Measurements from ENCODE around the gene SFTA2.

Gene SFTA2

GRCh38 chr6:30891816-30892538 is 40.0 kb downstream of the SFTA2 start:
- Histone ChIP-seq H3K36me3 (ENCODE audit: control insufficient read depth, insufficient read depth, low read length) (peaks cover 15% of the 10 kb centered on the region), H3K4me3 (replicated peaks; ENCODE audit: low read depth, low read length) (no peak overlapping the region), H3K27me3 (replicated peaks; ENCODE audit: control insufficient read depth, insufficient read depth, low read length) (no peaks in the 10 kb centered on the region)
- DNase-seq (ENCODE audit: extremely low read depth, insufficient read length), result no peak
- TF ChIP-seq CTCF (IDR thresholded peaks at IDR 0.05; ENCODE audit: insufficient read depth, low read length, poor library complexity, severe bottlenecking), result no peak

DNA sequence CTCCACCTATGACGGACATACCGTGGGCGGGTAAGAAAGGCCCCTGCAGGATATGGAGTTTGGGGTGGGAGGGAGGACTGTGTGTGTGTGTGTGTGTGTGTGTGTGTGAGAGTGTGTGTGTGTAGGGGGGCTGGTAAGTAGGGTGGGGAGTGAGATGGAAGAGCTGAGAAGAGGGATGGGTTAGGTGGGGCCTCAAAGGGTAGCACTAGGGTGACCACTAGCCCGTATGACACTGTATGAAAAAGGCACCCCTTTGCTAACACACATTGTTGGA is 40.6 kb downstream of the SFTA2 start:
- Histone ChIP-seq H3K27me3 (replicated peaks; ENCODE audit: control insufficient read depth, insufficient read depth, low read length) (no peaks in the 10 kb centered on the region), H3K4me3 (replicated peaks; ENCODE audit: low read depth, low read length) (no peak overlapping the region), H3K36me3 (ENCODE audit: control insufficient read depth, insufficient read depth, low read length) (peaks cover 15% of the 10 kb centered on the region)
- no peak for DNase-seq (ENCODE audit: extremely low read depth, insufficient read length)
- TF ChIP-seq CTCF (IDR thresholded peaks at IDR 0.05; ENCODE audit: insufficient read depth, low read length, poor library complexity, severe bottlenecking), result no peak

- Histone ChIP-seq H3K27me3 (replicated peaks; ENCODE audit: control insufficient read depth, insufficient read depth, low read length) (no peaks in the 10 kb centered on the region), H3K4me3 (replicated peaks; ENCODE audit: low read depth, low read length) (no peak overlapping the region), H3K36me3 (ENCODE audit: control insufficient read depth, insufficient read depth, low read length) (peaks cover 15% of the 10 kb centered on the region)
- TF ChIP-seq CTCF (IDR thresholded peaks at IDR 0.05; ENCODE audit: insufficient read depth, low read length, poor library complexity, severe bottlenecking), result no peak
- no peak for DNase-seq (ENCODE audit: extremely low read depth, insufficient read length)
Measured at GRCh38 chr6:30890646-30891449, 41.1 kb downstream of the SFTA2 start.

DNA sequence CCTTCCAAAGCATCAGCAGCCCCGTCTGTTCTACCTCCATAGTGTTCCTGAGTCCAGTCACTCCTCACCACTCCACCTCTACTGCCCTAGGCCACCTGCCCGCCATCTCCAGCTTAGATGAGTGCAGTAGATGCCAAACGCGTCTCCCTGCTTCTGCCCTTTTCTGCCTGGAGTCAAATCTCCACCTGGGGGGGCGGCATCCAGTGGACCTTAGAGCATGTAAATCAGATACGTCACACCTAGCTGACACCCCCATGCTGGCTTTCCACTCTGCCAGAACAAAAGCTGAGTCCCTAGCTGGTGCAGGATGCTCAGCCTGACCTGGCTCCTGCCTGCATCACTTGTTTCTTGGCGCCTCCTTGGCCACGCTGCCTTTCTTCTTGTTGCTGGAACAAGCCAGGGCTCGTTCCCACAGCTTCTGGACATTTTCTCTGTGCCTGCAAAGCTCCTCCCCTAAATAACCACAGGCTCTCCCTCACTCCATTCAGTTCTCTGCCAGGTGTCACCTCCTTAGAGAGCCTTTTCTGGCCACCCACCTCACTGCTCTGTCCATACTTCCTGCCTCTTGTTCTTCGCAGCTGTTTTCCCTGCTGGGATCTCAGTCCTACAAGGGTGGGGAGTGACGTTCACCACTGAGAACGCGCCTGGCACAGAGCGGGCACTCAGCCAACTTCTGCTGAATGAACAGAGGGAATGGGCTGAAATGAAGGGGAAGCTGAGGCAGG is 41.9 kb downstream of the SFTA2 start:
- H3K4me3 ChIP-seq (replicated peaks; ENCODE audit: low read depth, low read length), result no peak overlapping the region
- H3K36me3 ChIP-seq (ENCODE audit: control insufficient read depth, insufficient read depth, low read length), result peaks cover 15% of the 10 kb centered on the region
- no peak for TF ChIP-seq CTCF (IDR thresholded peaks at IDR 0.05; ENCODE audit: insufficient read depth, low read length, poor library complexity, severe bottlenecking)
- H3K27me3 ChIP-seq (replicated peaks; ENCODE audit: control insufficient read depth, insufficient read depth, low read length), result no peaks in the 10 kb centered on the region
- DNase-seq (ENCODE audit: extremely low read depth, insufficient read length), result no peak

- Histone ChIP-seq H3K36me3 (ENCODE audit: control insufficient read depth, insufficient read depth, low read length) (peaks cover 15% of the 10 kb centered on the region), H3K27me3 (replicated peaks; ENCODE audit: control insufficient read depth, insufficient read depth, low read length) (no peaks in the 10 kb centered on the region)
- DNase-seq (ENCODE audit: extremely low read depth, insufficient read length), result no peak
Measured at GRCh38 chr6:30889496-30889885, 42.5 kb downstream of the SFTA2 start.

More at GRCh38 chr6:30889496-30889885, 42.5 kb downstream of the SFTA2 start:
- no peak for TF ChIP-seq CTCF (IDR thresholded peaks at IDR 0.05; ENCODE audit: insufficient read depth, low read length, poor library complexity, severe bottlenecking)
- H3K4me3 ChIP-seq (replicated peaks; ENCODE audit: low read depth, low read length), result no peak overlapping the region

All from GM06990 (cell line).